GM10266 (cell line): ENCODE results near the gene EFNA3.

Experiments used
- DNase-seq: peaks from one replicate; pipeline ENCODE4 v3.0.0; 2012; ENCODE audit errors: extremely low spot score
- CTCF ChIP-seq: IDR thresholded peaks from 2 replicates; pipeline ENCODE4 v1.5.1; 2012; ENCODE audit warnings: mild to moderate bottlenecking, low read depth; ENCODE audit not compliant: control insufficient read depth, insufficient read depth; ENCODE audit errors: missing control alignments

The EFNA3 gene

GRCh38 chr1:155075535-155075934 lies 3.1 kb upstream of the EFNA3 start:
- no peak for TF ChIP-seq CTCF
- no peak for DNase-seq

DNA sequence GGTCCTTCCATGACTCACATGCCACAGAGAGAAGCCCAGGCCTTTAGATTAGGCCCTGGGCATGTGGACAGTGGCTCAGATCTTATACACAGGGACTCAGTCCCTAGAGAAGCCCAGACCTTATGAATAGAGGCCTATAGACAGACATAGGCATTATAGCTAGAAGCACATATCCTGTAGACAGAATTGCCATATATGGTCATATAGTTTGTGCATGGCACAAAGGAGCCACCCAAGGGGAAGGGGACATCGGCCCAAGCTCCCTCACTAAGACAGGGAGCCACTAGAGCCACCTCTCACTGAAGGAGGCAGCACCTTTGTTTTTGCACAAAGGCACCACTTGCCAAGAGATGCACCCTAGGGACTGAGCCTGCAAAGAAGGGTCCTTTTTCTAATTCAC lies 2.3 kb upstream of the EFNA3 start:
- no peak for TF ChIP-seq CTCF
- no peak for DNase-seq

GRCh38 chr1:155077346-155077745 lies 1.3 kb upstream of the EFNA3 start:
- no peak for DNase-seq
- TF ChIP-seq CTCF = no peak

DNA sequence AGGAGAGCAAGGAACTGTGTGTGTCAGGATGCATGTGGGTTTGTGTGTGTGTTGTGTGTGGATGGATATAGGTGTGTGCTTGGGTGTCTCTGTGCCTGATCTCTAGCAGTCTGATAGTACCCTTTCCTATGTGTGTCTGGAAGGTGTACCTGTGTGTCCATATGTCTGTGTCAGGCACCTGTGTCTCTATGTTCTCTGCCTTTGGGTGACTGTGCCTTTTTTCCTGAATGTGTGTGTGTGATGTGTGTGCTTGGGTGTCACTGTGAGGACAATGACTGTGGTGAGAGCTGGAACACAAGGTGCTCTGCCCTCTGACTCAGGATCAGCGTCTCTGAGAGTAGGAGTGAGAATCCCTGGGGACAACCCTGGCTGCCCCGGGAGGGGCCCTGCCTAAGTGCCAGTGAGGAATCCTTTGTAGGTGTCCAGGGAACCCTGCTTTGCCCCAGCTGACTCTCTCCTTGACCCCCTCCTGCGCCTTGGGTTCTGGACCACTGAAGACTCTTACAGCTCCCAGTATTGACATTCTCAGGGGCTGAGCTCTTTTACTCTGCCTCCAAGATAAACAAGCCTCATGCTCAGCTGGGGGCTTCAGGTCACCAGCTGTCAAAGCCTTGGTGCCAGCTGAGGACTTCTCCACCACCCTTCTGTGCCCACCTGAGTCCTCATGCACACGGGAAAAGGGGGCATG lies 735 bp upstream of the EFNA3 start:
- no peak for DNase-seq
- TF ChIP-seq CTCF = no peak

- TF ChIP-seq CTCF = no peak
- DNase-seq = no peak
Observed at GRCh38 chr1:155079210-155079486, 511 bp downstream of the EFNA3 start.

DNA sequence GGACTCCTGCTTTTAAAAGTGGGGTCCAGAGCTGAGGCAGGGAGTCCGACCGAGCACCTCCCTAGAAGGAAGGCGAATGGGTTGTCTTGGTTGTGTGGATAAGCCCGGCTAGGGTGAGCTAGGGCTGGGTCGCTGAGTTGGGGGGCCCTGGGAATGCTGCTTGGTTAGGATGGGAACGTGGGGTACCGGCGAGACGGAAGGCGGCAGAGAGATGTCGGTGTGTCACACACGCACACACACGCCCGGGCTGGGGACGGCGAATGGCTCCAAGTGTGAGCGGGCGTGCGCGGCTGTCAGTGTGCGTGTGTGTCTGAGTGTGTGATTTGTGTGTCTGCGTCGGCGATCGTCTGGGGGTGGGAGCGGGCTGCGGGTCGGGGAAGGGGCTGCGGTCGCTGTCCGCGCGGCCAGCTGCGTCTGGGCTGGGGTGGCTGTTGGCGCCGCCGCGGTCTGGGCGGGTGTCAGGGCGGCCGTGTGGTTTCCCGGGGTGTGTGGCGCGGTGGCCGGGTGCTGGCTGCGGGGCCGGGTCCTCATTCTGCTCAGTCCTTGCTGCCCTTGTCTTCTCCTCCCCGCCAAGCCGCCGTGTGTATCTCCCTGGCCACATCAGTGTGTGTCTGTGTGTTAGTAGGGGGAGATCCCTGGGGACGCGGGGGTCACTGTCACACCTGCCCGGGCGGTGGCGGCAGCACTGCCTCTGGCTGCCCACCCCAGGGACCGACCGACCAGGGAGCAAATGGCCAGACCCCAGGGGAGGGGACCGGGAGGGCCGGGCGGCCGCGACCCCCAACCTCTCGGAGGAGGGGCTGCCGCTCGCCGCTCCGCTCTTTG lies 1.1 kb downstream of the EFNA3 start:
- peak; percentile 58 for DNase-seq
- no peak for TF ChIP-seq CTCF

DNA sequence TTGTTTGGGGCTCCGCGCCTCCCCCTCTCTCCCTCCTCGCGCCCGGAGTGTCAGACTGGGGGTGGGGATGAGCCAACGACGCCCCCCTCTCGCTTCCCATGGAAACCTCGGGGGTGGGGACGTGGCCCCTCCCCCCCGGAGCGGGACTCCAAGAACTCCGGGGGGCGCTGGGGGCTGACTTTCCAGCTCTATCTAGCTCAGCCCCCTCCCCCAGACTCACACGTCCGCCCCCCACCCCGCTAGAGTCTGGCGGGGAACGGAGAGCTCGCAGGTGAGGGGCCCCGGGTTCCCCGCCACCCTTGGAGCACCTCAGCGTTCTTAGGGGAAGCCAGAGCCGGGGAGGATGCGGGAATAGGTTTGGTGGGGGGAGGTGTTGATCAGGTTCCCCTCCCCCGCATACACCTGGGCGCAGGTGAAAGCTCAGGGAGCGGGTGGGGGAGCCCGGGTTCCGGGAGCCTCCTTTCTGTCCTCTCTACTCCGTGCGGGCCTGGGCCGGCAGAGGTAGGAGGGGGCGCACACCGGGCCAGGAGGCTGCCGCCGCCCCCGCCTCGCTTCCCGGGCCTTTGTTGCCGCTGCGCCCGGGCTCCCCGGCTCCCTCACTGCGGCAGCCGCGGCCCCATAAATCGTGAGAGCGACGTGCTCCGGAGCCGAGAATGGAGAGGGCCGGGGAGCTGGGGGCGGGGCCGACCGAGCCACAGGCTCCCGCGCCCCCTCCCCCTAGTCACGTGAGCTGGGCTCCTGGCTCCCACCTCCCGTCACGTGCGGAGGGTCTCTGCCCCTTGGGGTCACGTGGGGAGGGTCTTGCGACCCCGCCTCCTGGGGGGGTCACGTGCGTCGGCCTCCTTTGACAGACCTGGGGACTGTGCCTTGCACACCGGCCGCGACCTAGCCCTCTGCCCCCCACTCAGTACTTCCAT lies 1.9 kb downstream of the EFNA3 start:
- DNase-seq = peak; percentile 65
- no peak for TF ChIP-seq CTCF
